ENCODE data around the gene INTS1.

Gene INTS1
- total RNA-seq: 136 to 177 (median 150) reads per million in 4 donors

- peak; percentile 77 to 92 (median 86) for DNase-seq
Measured at GRCh38 chr7:1503816-1504775, at the start of gene INTS1. INTS1 (minus strand) TSS chr7:1504389; CDS start chr7:1503960, 429 bp downstream.

- DNase-seq: no peak
Measured at GRCh38 chr7:1553512-1554210, 49.5 kb upstream of the INTS1 start.

- DNase-seq: no peak
Measured at GRCh38 chr7:1552200-1552599, 48.0 kb upstream of the INTS1 start.

GRCh38 chr7:1550846-1551155 is 46.6 kb upstream of the INTS1 start:
- DNase-seq: no peak

GRCh38 chr7:1550005-1550845 is 46.0 kb upstream of the INTS1 start:
- peak in 1 of 5 donors; percentile 11 for DNase-seq

- DNase-seq: no peak
Measured at GRCh38 chr7:1549357-1550004, 45.3 kb upstream of the INTS1 start.

- no peak for DNase-seq
Measured at GRCh38 chr7:1548944-1549343, 44.8 kb upstream of the INTS1 start.

- DNase-seq: peak in 1 of 5 donors; percentile 9
Measured at GRCh38 chr7:1548438-1548831, 44.2 kb upstream of the INTS1 start.

- DNase-seq: peak in 1 of 5 donors; percentile 8
Measured at GRCh38 chr7:1547777-1548437, 43.7 kb upstream of the INTS1 start.

GRCh38 chr7:1546909-1547776 is 43.0 kb upstream of the INTS1 start:
- DNase-seq: peak in 1 of 5 donors; percentile 11

- peak in 1 of 5 donors; percentile 11 for DNase-seq
Measured at GRCh38 chr7:1546274-1546908, 42.2 kb upstream of the INTS1 start.

GRCh38 chr7:1545417-1546246 is 41.4 kb upstream of the INTS1 start:
- DNase-seq: peak in 1 of 5 donors; percentile 15

- DNase-seq: peak in 1 of 5 donors; percentile 11
Measured at GRCh38 chr7:1544896-1545416, 40.8 kb upstream of the INTS1 start.

- DNase-seq: peak in 1 of 5 donors; percentile 10
Measured at GRCh38 chr7:1544178-1544895, 40.1 kb upstream of the INTS1 start.

GRCh38 chr7:1543826-1544177 is 39.6 kb upstream of the INTS1 start:
- DNase-seq: no peak

GRCh38 chr7:1542841-1543747 is 38.9 kb upstream of the INTS1 start:
- no peak for DNase-seq

GRCh38 chr7:1542329-1542728 is 38.1 kb upstream of the INTS1 start:
- peak in 1 of 5 donors; percentile 11 for DNase-seq

Data from T-helper 1 cell (primary cell).